NOMO-1 treated with dmso at 0.1 percent for 144 hours (cell line): ENCODE measurements around the gene PEMT.
"Not testable (repeated sequence)": the region's sequence is repeated elsewhere in the genome, so short reads cannot be mapped to it uniquely, and the experiment has no call there.

Source experiments
- DNase-seq: peaks from one replicate; lab custom pipeline; 2025; ENCODE audit not compliant: unreplicated experiment; lab: John Stamatoyannopoulos, UW

PEMT gene

GRCh38 chr17:17591355-17592298 is at the start of gene PEMT:
PEMT (minus strand) TSS chr17:17591708; CDS start chr17:17591626, 82 bp downstream.
- peak; percentile 95 for DNase-seq

DNA sequence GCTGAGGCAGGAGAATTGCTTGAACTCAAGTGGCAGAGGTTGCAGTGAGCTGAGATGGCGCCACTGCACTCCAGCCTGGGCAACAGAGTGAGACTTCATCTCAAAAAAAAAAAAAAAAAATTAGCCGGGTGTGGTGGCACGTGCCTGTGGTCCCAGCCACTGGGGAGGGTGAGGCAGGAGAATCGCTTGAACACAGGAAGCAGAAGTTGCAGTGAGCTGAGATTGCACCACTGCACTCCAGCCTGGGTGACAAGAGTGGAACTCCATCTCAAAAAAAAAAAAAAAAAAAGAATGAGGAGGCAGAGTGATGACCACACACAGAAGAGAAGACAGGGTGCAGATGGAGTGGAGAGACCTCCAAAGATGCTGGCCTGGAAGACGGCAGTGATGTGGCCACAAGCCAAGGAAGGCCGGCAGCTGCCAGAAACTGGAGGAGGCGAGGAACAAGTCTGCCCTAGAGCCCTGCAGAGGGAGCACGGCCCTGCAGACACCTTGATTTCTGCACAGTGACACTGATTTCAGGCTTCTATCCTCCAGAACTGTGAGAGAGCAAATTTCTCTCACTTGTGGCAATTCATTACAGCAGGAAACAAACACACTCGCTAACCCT is 48.3 kb upstream of the PEMT start:
- not testable (repeated sequence) for DNase-seq

DNA sequence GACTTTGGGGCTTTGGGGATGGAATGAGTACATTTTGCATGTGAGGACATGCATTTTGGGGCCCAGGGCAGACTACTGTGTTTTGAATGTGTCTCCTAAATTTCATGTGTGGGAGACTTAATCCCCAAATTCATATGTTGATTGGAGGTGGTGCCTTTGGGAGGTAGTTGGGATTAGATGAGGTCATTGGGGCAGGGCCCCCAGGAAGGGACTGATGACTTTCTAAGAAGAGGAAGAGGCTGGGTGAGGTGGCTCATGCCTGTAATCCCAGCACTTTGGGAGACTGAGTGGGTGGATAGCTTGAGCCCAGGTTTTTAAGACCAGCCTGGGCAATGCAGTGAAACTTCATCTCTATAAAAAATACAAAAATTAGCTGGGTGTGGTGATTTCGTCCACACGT is 47.0 kb upstream of the PEMT start:
- no peak for DNase-seq

DNA sequence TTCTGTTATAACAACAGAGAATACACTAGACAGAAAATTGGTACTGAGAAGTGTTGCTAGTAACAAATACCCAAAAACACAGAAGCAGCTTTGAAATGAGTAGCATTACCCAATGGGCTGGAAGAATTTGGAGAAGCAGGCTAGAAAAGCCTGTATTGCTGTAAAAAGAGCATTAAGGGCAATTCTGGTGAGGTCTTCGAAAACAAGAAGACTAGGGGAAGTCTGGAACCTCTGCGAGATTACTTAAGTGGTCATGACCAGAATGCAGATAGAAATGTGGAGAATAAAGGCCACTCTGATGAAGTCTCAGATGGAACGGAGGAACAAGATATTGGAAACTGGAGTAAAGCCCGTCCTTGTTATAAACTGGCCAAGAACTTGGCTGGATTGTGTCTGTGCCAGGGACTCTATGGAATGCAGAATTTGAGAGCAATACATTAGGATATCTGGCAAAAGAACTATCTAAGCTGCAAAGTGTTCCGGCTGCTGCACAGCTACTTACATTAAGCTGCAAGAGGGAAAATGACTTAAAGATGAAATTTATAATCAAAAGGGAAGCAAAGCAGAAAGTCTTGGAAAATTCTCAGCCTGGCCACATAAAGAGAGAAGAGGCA is 44.9 kb upstream of the PEMT start:
- DNase-seq = no peak

GRCh38 chr17:17635537-17636271 is 44.2 kb upstream of the PEMT start:
- DNase-seq = not testable (repeated sequence)

- DNase-seq = no peak
Measured at GRCh38 chr17:17635126-17635525, 43.6 kb upstream of the PEMT start.

DNA sequence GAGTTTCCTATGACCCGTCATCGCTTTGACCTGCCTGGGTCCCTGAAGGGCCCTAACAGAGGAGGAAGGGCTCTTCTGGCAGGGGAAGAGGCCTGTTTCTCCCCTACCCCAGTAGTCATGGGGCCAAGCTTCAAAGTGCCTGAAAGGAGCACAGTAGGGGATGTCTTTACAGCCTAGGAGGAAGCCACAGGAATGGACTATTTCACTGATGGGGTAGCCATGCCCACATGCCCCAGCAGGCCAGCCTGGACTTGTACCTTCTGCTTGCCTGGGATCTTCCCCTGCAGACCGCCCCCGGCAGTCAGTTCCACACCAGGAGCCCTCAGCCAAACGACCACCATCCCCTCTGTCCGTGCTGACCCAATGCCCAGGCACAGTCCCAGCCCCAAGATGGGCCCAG is 41.8 kb upstream of the PEMT start:
- no peak for DNase-seq

GRCh38 chr17:17632690-17633089 is 41.2 kb upstream of the PEMT start:
- DNase-seq = not testable (repeated sequence)

DNA sequence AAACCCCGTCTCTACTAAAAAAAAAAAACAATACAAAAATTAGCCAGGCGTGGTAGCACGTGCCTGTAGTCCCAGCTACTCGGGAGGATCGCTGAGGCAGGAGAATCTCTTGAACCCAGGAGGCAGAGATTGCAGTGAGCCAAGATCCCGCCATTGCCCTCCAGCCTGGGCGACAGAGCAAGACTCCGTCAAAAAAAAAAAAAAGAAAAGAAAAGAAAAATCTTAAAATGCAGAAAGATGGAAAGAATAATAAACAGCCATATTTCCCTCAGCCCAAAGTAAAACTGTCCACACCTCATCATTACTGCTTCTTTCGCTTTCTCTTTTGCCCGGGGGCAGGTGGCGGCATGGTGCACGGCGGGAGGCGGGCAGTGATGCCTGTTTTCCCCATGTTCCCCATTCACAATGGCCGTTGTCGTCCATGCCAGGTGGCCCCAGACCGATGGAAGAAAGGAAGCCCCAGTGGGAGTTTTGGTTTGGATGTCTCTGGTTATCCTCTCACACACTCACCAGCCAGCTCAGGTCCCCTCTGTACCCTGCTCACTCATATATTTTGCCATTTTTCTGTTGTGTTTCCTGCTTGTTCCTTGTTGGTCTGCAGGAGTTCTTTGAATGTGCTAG is 37.0 kb upstream of the PEMT start:
- peak; percentile 22 for DNase-seq

GRCh38 chr17:17626840-17627239 is 35.3 kb upstream of the PEMT start:
- no peak for DNase-seq

DNA sequence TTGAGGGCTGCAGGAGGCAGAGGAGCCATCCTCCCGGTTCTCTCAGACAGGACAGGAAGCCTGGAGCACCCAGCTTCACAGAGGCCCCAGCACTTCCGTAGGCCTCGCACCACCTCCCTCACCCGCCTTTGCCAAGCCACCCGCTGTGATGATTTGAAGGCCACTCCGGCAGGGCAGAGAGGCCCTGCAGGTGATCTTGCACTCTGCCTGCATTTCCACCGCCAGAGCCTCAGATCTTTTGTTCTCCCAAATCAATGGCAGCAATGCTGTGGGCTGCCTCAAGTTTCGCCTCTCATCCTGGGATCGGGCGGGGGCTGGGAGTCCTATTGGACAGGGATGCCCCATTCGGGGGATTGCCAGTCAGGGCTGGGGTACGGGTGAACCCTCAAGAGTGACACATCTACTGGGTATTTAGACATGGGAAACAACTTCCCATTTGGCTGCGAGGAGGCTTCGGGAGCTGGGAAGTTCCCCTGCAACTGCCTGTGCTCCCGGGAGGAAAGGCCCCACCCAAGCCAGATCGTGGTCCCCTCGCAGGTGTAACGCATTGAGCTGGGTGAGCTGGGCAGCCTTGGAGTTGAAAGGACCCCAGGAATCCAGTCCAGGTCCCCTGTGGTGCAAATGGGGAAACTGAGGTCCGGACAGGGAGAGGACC is 34.8 kb upstream of the PEMT start:
- no peak for DNase-seq

- DNase-seq = no peak
Measured at GRCh38 chr17:17624741-17625140, 33.2 kb upstream of the PEMT start.

GRCh38 chr17:17623904-17624303 is 32.4 kb upstream of the PEMT start:
- no peak for DNase-seq

DNA sequence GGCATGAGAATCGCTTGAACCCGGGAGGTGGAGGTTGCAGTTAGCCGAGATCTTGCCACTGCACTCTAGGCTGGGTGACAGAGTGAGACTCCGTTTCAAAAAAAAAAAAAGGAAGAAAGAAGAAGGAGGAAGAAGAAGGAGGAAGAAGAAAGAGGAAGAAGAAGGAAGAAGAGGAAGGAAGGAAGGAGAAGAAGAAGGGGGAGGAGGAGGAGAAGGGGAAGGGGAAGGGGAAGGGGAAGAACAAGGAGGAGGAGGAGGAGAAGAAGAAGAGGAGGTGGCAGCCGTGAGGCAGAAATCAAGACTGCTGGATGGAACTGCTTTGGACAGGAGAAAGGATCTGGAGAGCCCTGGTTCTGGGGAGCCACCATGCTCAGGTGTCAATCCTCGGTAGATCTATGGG is 29.7 kb upstream of the PEMT start:
- DNase-seq = no peak

DNA sequence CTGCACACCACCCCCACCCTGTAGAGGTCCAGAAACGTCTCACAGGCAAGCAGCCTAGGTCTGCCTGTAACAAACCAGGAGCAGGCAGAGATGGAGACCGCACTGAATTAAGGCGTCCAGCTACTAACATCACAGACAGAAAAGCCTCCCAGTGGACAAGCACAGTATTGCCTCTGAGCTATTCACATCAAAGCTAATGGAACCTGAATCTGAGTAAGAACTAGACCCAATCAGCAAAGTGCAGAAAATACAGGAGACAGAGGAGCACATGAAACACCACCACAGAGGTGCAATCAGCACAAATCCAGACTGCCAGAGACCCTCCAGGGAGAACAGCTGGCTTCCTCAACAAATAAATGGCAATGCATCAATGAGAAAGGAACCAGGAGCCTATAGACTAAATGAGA is 22.2 kb upstream of the PEMT start:
- no peak for DNase-seq

DNA sequence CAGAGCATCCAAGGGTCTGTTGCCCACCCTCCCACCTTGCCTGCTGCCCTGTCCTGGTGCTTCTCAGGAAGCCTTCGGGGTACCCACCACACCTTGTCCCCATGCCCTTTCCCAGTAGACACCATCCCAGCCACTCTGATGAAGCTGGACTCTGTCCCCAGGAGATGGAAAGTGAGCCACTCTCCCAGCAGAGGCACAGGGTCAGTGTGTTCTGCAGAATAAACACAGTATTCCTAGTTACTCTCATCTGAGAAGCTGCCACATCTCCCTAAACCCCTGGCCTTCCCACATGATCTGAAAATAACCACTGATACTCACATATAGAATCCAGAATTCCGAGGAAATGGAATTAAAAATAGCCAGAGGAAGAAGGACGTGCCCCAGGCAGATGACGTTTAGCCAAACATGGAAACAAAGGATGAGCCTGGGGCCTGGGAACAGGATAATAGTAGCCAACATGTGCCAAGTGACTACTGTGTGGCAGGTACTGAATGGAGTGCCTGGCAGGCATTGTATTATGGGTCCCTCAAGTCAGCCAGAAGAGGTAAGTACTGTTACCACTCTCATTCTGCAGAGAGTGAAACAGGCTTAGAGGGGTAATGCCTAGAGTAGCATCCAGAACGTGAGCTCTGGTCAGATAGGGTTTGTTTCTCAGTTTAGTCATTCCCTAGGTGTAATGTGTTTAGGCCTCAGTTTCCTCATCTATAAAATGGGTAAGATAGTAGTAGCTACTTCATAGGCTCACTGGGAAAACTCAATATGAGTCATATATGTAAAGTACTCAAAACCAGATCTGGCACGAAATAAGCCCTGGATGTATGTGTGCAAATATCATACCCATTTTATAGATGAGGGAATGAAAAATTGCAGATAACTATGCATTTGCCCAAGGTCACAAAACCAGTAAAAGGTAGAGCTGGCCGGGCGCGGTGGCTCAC is 20.8 kb upstream of the PEMT start:
- DNase-seq = no peak

DNA sequence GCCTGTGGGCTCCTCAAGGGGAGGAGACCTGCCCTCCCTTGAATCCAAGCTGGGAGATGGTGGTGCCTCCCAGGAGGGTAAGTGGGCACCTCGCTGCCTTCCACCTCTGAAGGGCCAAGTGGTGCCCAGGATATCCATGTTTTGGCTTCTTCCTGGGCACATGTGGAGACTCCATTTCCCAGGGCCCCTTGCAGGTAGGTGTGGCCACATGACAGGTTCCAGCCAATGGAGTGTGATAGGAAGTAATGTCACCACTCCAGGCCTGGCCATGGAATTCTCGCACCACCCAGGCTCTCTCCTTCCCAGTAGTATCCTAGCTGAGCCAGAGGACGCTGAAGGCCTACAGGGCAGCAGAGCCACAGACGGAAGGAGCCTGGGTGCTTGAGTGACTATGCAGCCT is 17.6 kb upstream of the PEMT start:
- DNase-seq = no peak

DNA sequence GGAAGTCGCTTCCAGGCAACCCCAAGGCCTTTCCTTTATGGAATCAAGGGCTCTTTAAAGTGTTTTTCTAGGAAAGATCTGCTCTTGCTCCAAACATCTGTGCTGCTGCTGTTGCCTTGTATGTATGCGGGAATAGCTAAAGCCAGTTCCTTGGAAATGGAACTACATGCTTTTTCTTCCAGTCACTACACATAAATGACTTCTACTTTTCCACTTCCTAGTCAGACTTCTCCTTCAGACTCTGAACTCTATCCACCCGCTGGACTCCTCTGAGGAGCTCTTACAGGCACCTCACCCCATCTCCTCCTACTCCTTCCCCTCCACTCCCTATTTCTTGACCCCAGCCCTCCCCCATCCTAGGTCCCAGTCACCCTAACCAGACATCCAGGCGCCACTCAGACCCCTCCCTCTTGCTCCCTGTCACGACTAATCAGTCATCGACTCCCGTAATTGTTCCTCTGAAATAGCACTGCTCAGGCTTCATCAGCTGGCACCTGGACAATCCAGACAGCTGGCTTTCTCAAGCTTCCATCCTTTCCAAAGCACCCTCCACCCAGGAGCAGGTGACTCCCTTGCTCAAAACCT is 15.0 kb upstream of the PEMT start:
- no peak for DNase-seq

DNA sequence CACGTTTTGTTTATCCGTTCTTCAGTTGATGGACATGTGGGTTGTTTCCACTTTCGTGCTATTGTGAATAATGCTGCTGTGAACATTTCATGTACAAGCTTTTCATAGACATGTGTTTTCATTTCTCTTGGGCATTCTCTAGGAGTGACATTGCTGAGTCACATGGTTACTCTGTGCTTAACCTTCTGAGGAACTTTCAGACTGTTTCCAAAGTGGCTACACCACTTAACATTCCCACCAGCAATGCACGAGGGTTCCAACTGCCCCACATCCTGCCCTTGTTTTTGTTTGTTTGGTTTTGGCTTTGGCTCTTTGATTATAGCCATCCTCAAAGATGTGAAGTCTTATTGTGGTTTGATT is 14.2 kb upstream of the PEMT start:
- DNase-seq = no peak
